NB4 (cell line): ENCODE measurements around the gene SPATA2.

ENCODE experiments used
- POLR2A ChIP-seq: IDR thresholded peaks from 2 replicates; pipeline ENCODE4 v1.6.1; 2011; ENCODE audit warnings: mild to moderate bottlenecking; ENCODE audit not compliant: insufficient read length; ENCODE audit errors: extremely low read depth
- TF ChIP-seq, protein P1 (sequence below): IDR thresholded peaks from one replicate; pipeline ENCODE4 v1.5.1; 2012; ENCODE audit warnings: low read depth, low read length

DNA sequence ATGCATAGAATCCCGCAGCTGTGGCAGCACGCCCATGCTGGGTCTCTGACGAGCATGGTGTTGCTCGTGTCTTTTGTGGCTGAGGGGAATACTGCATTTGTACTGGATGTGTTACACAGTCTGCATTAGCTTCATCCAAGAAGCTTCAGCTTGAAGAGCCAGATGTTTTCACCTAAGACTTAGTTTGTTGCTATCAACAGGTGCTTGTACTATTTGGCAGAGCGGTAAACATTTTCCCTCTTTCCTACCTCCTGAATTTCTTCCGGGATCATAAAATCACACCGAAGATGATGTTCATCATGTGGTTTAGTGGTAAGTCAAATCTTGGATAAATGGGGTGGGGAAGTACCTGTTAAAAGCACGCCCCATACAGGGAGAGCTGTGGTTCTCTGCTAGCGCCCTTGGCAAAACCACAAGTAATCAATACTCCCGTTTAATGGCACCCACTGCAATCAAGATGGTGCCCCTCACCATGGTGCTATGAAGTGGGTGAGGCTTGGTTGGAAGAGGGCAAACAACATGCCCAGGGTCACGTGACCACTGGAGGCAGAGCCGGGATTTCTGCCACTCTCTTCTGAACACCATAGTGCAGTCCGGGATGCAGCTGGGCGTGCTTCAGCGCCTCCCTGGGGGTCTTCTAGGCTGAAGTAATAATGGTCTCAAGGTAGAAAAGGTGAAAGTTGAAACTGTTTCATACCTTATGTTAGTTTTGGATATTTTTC, 34.4 kb downstream of the SPATA2 start:
- TF ChIP-seq, protein P1, sequence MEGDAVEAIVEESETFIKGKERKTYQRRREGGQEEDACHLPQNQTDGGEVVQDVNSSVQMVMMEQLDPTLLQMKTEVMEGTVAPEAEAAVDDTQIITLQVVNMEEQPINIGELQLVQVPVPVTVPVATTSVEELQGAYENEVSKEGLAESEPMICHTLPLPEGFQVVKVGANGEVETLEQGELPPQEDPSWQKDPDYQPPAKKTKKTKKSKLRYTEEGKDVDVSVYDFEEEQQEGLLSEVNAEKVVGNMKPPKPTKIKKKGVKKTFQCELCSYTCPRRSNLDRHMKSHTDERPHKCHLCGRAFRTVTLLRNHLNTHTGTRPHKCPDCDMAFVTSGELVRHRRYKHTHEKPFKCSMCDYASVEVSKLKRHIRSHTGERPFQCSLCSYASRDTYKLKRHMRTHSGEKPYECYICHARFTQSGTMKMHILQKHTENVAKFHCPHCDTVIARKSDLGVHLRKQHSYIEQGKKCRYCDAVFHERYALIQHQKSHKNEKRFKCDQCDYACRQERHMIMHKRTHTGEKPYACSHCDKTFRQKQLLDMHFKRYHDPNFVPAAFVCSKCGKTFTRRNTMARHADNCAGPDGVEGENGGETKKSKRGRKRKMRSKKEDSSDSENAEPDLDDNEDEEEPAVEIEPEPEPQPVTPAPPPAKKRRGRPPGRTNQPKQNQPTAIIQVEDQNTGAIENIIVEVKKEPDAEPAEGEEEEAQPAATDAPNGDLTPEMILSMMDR = no peak
- no peak for TF ChIP-seq POLR2A
